Sigmoid colon (tissue), 7 donors: ENCODE results near the gene TMPRSS13. TPM values are rescaled to one million over a fixed set of nuclear protein-coding genes. Genes with fewer than 3 reads are reported as not detected.

Source experiments
- DNase-seq: peaks from one replicate; pipeline ENCODE4 v3.0.0-alpha.2; 2019
- H3K27ac ChIP-seq, 4 donors: fragments of 200-600 bp; sonication (generic); one replicate each; pipeline ENCODE4 v1.5.1; 2016 to 2019; ENCODE audit warnings: mild to moderate bottlenecking in 1 of 4
- H3K27me3 ChIP-seq, 3 donors: fragments of 200-600 bp; sonication (generic); one replicate each; pipeline ENCODE4 v1.5.1; 2019; ENCODE audit warnings: mild to moderate bottlenecking in 1 of 3
- H3K36me3 ChIP-seq, 4 donors: fragments of 200-600 bp; sonication (generic); one replicate each; pipeline ENCODE4 v1.5.1; 2016 to 2019
- H3K4me1 ChIP-seq, 4 donors: fragments of 200-600 bp; sonication (generic); one replicate each; pipeline ENCODE4 v1.5.1; 2017 to 2019
- H3K4me3 ChIP-seq, 4 donors: fragments of 200-600 bp; sonication (generic); one replicate each; pipeline ENCODE4 v1.5.1; 2017 to 2019; ENCODE audit warnings: mild to moderate bottlenecking in 2 of 4, moderate library complexity in 1 of 4
- H3K9me3 ChIP-seq, 4 donors: fragments of 200-600 bp in 3 of 4; sonication (generic) in 3 of 4; one replicate each; pipeline versions ENCODE4 v1.5.1 to v1.6.1; 2013 to 2019
- CTCF ChIP-seq, 4 experiments: fragments of 450-650 bp in 3 of 4; fragments of 200-600 bp in 1 of 4; IDR thresholded peaks; one replicate each; pipeline ENCODE4 v1.5.1; 2016 to 2019; ENCODE audit warnings: antibody characterized with exemption in 4 of 4, mild to moderate bottlenecking in 3 of 4, moderate library complexity in 2 of 4
- EP300 ChIP-seq, 4 donors: sonication (generic); formaldehyde crosslinking; IDR thresholded peaks; one replicate each; pipeline ENCODE4 v1.6.1; 2017; ENCODE audit warnings: antibody characterized with exemption in 4 of 4
- POLR2A ChIP-seq, 2 donors: fragments of 450-650 bp; IDR thresholded peaks; one replicate each; pipeline ENCODE4 v1.6.1; 2016; ENCODE audit warnings: antibody characterized with exemption in 2 of 2, mild to moderate bottlenecking in 2 of 2, moderate library complexity in 2 of 2
- POLR2AphosphoS5 ChIP-seq, 4 donors: sonication (generic); formaldehyde crosslinking; IDR thresholded peaks; one replicate each; pipeline ENCODE4 v1.6.1; 2017; ENCODE audit warnings: antibody characterized with exemption in 4 of 4
- WGBS, 2 donors: extraction: QIAGEN DNeasy Blood & Tissue Kit; methylation state at CpG; one replicate each; pipeline ENCODE4 v1.1.7; 2013; 5-methylcytosine and 5-hydroxymethylcytosine counted together
- intact Hi-C: fragments of 100-400 bp; cut with DNase I; formaldehyde crosslinking; loops from one replicate; pipeline ENCODE4 v1.15.1; 2023
- polyA plus RNA-seq, 3 donors: library from polyadenylated mRNA; stranded (reverse); fragments of 200-250 nt; gene quantifications; one replicate each; pipeline ENCODE4 v1.2.3, GENCODE V29; 2013
- total RNA-seq, 4 donors: library from RNA; depleted of rRNA; stranded (reverse); fragments of >200 nt; gene quantifications; one replicate each; pipeline ENCODE4 v1.1.0, GENCODE V29; 2016
- donor health status: healthy with polysubstance abuse.
- donor health status: Bipolar disorder and iron deficiency.
- donor health status: healthy.

The TMPRSS13 gene
- total and polyA plus RNA-seq, 7 donors, result 1.4 to 1.6 TPM; not detected in 5

- Histone ChIP-seq H3K27me3 (no peaks in the 10 kb centered on the region), H3K4me1 (peaks cover 0 to 81% (median 76%) of the 10 kb centered on the region in 4 donors), H3K4me3 (no peak overlapping the region), H3K27ac (peak overlapping the region in 2 of 4 donors; percentile 16 to 44), H3K9me3 (no peaks in the 10 kb centered on the region), H3K36me3 (no peaks in the 10 kb centered on the region)
- 84 to 93% methylated on average over 6 of the region's 6 CpGs for WGBS, 2 donors
- TF ChIP-seq EP300 (IDR thresholded peaks at IDR 0.05), result no peak
- intact Hi-C loops, result no loop called here
- DNase-seq, result peak; percentile 37
These were observed 69.1 kb downstream of the TMPRSS13 start for GRCh38 chr11:117860139-117860538.

GRCh38 chr11:117859488-117860112, 69.6 kb downstream of the TMPRSS13 start:
- intact Hi-C loops, result no loop called here
- H3K4me1 ChIP-seq, result peaks cover 0 to 83% (median 76%) of the 10 kb centered on the region in 4 donors
- 83 to 87% methylated on average over 9 of the region's 9 CpGs for WGBS, 2 donors
- no peaks in the 10 kb centered on the region for H3K9me3 ChIP-seq
- peak overlapping the region in 2 of 4 donors; percentile 16 to 44 for H3K27ac ChIP-seq
- TF ChIP-seq POLR2AphosphoS5 (IDR thresholded peaks at IDR 0.05), result no peak
- no peak for TF ChIP-seq CTCF (IDR thresholded peaks at IDR 0.05)
- TF ChIP-seq POLR2A (IDR thresholded peaks at IDR 0.05), result no peak
- H3K4me3 ChIP-seq, result no peak overlapping the region
- H3K27me3 ChIP-seq, result no peaks in the 10 kb centered on the region
- H3K36me3 ChIP-seq, result no peaks in the 10 kb centered on the region
- DNase-seq, result no peak

GRCh38 chr11:117859061-117859460, 70.1 kb downstream of the TMPRSS13 start:
- Histone ChIP-seq H3K27ac (peak overlapping the region in 1 of 4 donors; percentile 44), H3K4me1 (peaks cover 0 to 83% (median 76%) of the 10 kb centered on the region in 4 donors), H3K27me3 (no peaks in the 10 kb centered on the region), H3K9me3 (no peaks in the 10 kb centered on the region), H3K4me3 (no peak overlapping the region), H3K36me3 (no peaks in the 10 kb centered on the region)
- WGBS, 2 donors, result 87 to 89% methylated on average over 10 of the region's 10 CpGs
- peak; percentile 39 for DNase-seq
- no peak for TF ChIP-seq EP300 (IDR thresholded peaks at IDR 0.05)
- TF ChIP-seq CTCF (IDR thresholded peaks at IDR 0.05), result no peak
- no peak for TF ChIP-seq POLR2A (IDR thresholded peaks at IDR 0.05)
- intact Hi-C loops, result no loop called here

GRCh38 chr11:117857734-117858414, 71.3 kb downstream of the TMPRSS13 start:
- intact Hi-C loops, result no loop called here
- 73 to 74% methylated on average over 11 of the region's 11 CpGs for WGBS, 2 donors
- Histone ChIP-seq H3K27ac (peak overlapping the region in 3 of 4 donors; percentile 38 to 59 (median 59)), H3K4me3 (no peak overlapping the region), H3K9me3 (no peaks in the 10 kb centered on the region), H3K36me3 (no peaks in the 10 kb centered on the region), H3K27me3 (no peaks in the 10 kb centered on the region), H3K4me1 (peaks cover 0 to 76% (median 66%) of the 10 kb centered on the region in 4 donors)
- TF ChIP-seq EP300 (IDR thresholded peaks at IDR 0.05) (no peak), POLR2A (IDR thresholded peaks at IDR 0.05) (no peak), CTCF (IDR thresholded peaks at IDR 0.05) (no peak), POLR2AphosphoS5 (IDR thresholded peaks at IDR 0.05) (no peak)
- peak; percentile 57 for DNase-seq

GRCh38 chr11:117855912-117856651, 73.1 kb downstream of the TMPRSS13 start:
- H3K4me1 ChIP-seq, result peaks cover 0 to 69% (median 56%) of the 10 kb centered on the region in 4 donors
- no peaks in the 10 kb centered on the region for H3K36me3 ChIP-seq
- no peak for TF ChIP-seq POLR2A (IDR thresholded peaks at IDR 0.05)
- TF ChIP-seq POLR2AphosphoS5 (IDR thresholded peaks at IDR 0.05), result no peak
- no peak for TF ChIP-seq EP300 (IDR thresholded peaks at IDR 0.05)
- 89 to 93% methylated on average over 13 of the region's 13 CpGs for WGBS, 2 donors
- DNase-seq, result peak; percentile 50
- H3K4me3 ChIP-seq, result no peak overlapping the region
- intact Hi-C loops, result no loop called here
- H3K9me3 ChIP-seq, result peaks cover 0 to 2% (median 0%) of the 10 kb centered on the region in 4 donors
- H3K27ac ChIP-seq, result peak overlapping the region in 2 of 4 donors; percentile 28 to 59
- no peaks in the 10 kb centered on the region for H3K27me3 ChIP-seq
